T-helper 1 cell treated with Interleukin-12 subunit alpha and Interleukin-12 subunit beta and Interleukin-4 antibody, amounts not matched to agents 30 ng/mL and 1 ng/mL, for 36 hours (primary cell): ENCODE measurements around the gene HAGH. TPM values are rescaled to one million over a fixed set of nuclear protein-coding genes. Genes with fewer than 3 reads are reported as not detected.
"Not testable (repeated sequence)": the region's sequence is repeated elsewhere in the genome, so short reads cannot be mapped to it uniquely, and the experiment has no call there.

Experiments
- intact Hi-C: fragments of 100-400 bp; cut with micrococcal nuclease; formaldehyde crosslinking; loops from one replicate; pipeline ENCODE4 v1.15.1; 2024
- total RNA-seq: library from RNA; stranded (reverse); gene quantifications from 2 replicates; pipeline ENCODE4 v1.2.3, GENCODE V29; 2022

Gene HAGH
- total RNA-seq, 1 donor from 2014 or later = 50.5 TPM

GRCh38 chr16:1815461-1815860, 11.2 kb downstream of the HAGH start:
- intact Hi-C loops = no loop called here

- intact Hi-C loops = no loop called here
Observed at GRCh38 chr16:1812732-1813163, 13.9 kb downstream of the HAGH start.

GRCh38 chr16:1810536-1810935, 16.1 kb downstream of the HAGH start:
- intact Hi-C loops = no loop called here

- intact Hi-C loops = no loop called here
Observed at GRCh38 chr16:1810106-1810505, 16.5 kb downstream of the HAGH start.

- intact Hi-C loops = no loop called here
Observed at GRCh38 chr16:1809281-1809801, 17.3 kb downstream of the HAGH start.

- intact Hi-C loops = no loop called here
Observed at GRCh38 chr16:1808691-1809090, 17.9 kb downstream of the HAGH start.

- intact Hi-C loops = no loop called here
Observed at GRCh38 chr16:1807626-1808025, 19.0 kb downstream of the HAGH start.

GRCh38 chr16:1800701-1801100, 25.9 kb downstream of the HAGH start:
- intact Hi-C loops = no loop called here

GRCh38 chr16:1799263-1799662, 27.4 kb downstream of the HAGH start:
- intact Hi-C loops = not testable (repeated sequence)

- intact Hi-C loops = no loop called here
Observed at GRCh38 chr16:1794908-1795666, 31.5 kb downstream of the HAGH start.

- intact Hi-C loops = no loop called here
Observed at GRCh38 chr16:1794221-1794871, 32.3 kb downstream of the HAGH start.

GRCh38 chr16:1793578-1794220, 32.9 kb downstream of the HAGH start, which contains the start of gene IGFALS:
Gene IGFALS (minus strand): TSS chr16:1793705. CDS start chr16:1793652, 53 bp downstream.
- intact Hi-C loops = no loop called here

- intact Hi-C loops = no loop called here
Observed at GRCh38 chr16:1792836-1793577, 33.6 kb downstream of the HAGH start.

GRCh38 chr16:1791943-1792812, 34.4 kb downstream of the HAGH start:
- intact Hi-C loops = no loop called here

GRCh38 chr16:1791256-1791942, 35.2 kb downstream of the HAGH start:
- intact Hi-C loops = no loop called here

- intact Hi-C loops = no loop called here
Observed at GRCh38 chr16:1790611-1791255, 35.9 kb downstream of the HAGH start.

- intact Hi-C loops = no loop called here
Observed at GRCh38 chr16:1790261-1790610, 36.4 kb downstream of the HAGH start.

GRCh38 chr16:1789643-1790045, 37.0 kb downstream of the HAGH start:
- intact Hi-C loops = no loop called here

GRCh38 chr16:1788708-1789100, 37.9 kb downstream of the HAGH start:
- intact Hi-C loops = no loop called here
